Spleen (tissue), 11 donors: Measurements from ENCODE around the gene C7. TPM values are rescaled to one million over a fixed set of nuclear protein-coding genes. Genes with fewer than 3 reads are reported as not detected.

Experiments
- DNase-seq: peaks from one replicate; pipeline ENCODE4 v3.0.0-alpha.2; 2020
- H3K27ac ChIP-seq, 8 donors: fragments of 200-600 bp; sonication (generic) in 7 of 8; 1 replicate in 4 of 8; 2 replicates in 4 of 8; pipeline versions ENCODE4 v1.5.0 to v1.8.0; 2016 to 2021; ENCODE audit warnings: inconsistent platforms in 4 of 8, mild to moderate bottlenecking in 4 of 8, moderate library complexity in 1 of 8
- H3K27me3 ChIP-seq, 7 donors: fragments of 200-600 bp; sonication (generic) in 6 of 7; replicated peaks in 1 of 7; 1 replicate in 4 of 7; 2 replicates in 3 of 7; pipeline versions ENCODE4 v1.5.0 to v1.8.0; 2016 to 2021; ENCODE audit warnings: inconsistent platforms in 3 of 7, mild to moderate bottlenecking in 1 of 7
- H3K36me3 ChIP-seq, 6 donors: fragments of 200-600 bp; sonication (generic) in 5 of 6; 1 replicate in 4 of 6; 2 replicates in 2 of 6; pipeline versions ENCODE4 v1.5.0 to v1.8.0; 2016 to 2021; ENCODE audit warnings: inconsistent platforms in 2 of 6
- H3K4me1 ChIP-seq, 6 donors: fragments of 200-600 bp; sonication (generic) in 5 of 6; 1 replicate in 3 of 6; 2 replicates in 3 of 6; pipeline versions ENCODE4 v1.5.0 to v1.8.0; 2016 to 2021; ENCODE audit warnings: inconsistent platforms in 3 of 6
- H3K4me3 ChIP-seq, 8 donors: fragments of 200-600 bp; sonication (generic) in 7 of 8; 1 replicate in 4 of 8; 2 replicates in 4 of 8; pipeline versions ENCODE4 v1.5.0 to v1.8.0; 2016 to 2021; ENCODE audit warnings: inconsistent platforms in 4 of 8, mild to moderate bottlenecking in 4 of 8, moderate library complexity in 2 of 8
- H3K9me3 ChIP-seq, 8 donors: fragments of 200-600 bp; sonication (generic) in 7 of 8; 1 replicate in 4 of 8; 2 replicates in 4 of 8; pipeline versions ENCODE4 v1.5.0 to v1.8.0; 2016 to 2021; ENCODE audit warnings: inconsistent platforms in 4 of 8
- CTCF ChIP-seq, 11 experiments: fragments of 200-600 bp in 7 of 11; fragments of 450-650 bp in 4 of 11; sonication (generic) in 4 of 11; IDR thresholded peaks in 8 of 11; conservative IDR thresholded peaks in 3 of 11; 1 replicate in 7 of 11; 2 replicates in 4 of 11; pipeline versions ENCODE4 v1.4.0 to v1.8.0; 2016 to 2021; ENCODE audit warnings: antibody characterized with exemption in 11 of 11, inconsistent platforms in 4 of 11, mild to moderate bottlenecking in 1 of 11
- POLR2A ChIP-seq, 3 donors: fragments of 450-650 bp; IDR thresholded peaks; one replicate each; pipeline ENCODE4 v1.5.1; 2017; ENCODE audit warnings: antibody characterized with exemption in 3 of 3, mild to moderate bottlenecking in 1 of 3
- POLR2AphosphoS5 ChIP-seq, 3 donors: sonication (generic); formaldehyde crosslinking; IDR thresholded peaks; one replicate each; pipeline ENCODE4 v1.5.1; 2017; ENCODE audit warnings: antibody characterized with exemption in 3 of 3
- WGBS, 5 donors: extraction: QIAGEN DNeasy Blood & Tissue Kit in 3 of 5; methylation state at CpG; one replicate each; pipeline versions ENCODE4 v1.1.5 to v1.1.7; 2013 to 2018; 5-methylcytosine and 5-hydroxymethylcytosine counted together
- intact Hi-C: fragments of 100-400 bp; cut with DNase I; formaldehyde crosslinking; loops from one replicate; pipeline ENCODE4 v1.15.0; 2023; ENCODE audit warnings: low total_unique reads
- polyA plus RNA-seq, 3 donors: library from polyadenylated mRNA; stranded (reverse); fragments of 200-250 nt; gene quantifications; one replicate each; pipeline ENCODE4 v1.2.1, GENCODE V29; 2013
- total RNA-seq, 7 donors: library from RNA; depleted of rRNA in 3 of 7; stranded (reverse); fragments of >200 nt in 3 of 7; fragmentation: NEBNext Ultra II Directional in 4 of 7; extraction: Animal tissue kit (Norgen Biotek cat#: 25700) in 4 of 7; gene quantifications; one replicate each; pipeline versions ENCODE4 v1.1.0 to v1.2.1, GENCODE V29; 2016 to 2021
- donor health status: healthy with polysubstance abuse.
- donor health status: DM: no; HTN: no; CAD: no; lungs with moderate emphysema.
- donor health status: DM: no; HTN: no; CAD: no.
- donor health status: Bipolar disorder and iron deficiency.
- donor health status: healthy.
- donor health status: DM: no; HTN: no; CAD: no.
- donor health status: DM: yes; HTN: yes; CAD: no.

Gene C7
- total and polyA plus RNA-seq, 10 donors = 19.0 to 867 (median 168) TPM

GRCh38 chr5:40958811-40959210, 49.5 kb downstream of the C7 start:
- no peak overlapping the region for H3K27ac ChIP-seq

GRCh38 chr5:40960037-40960436, 50.7 kb downstream of the C7 start:
- no peaks in the 10 kb centered on the region for H3K27me3 ChIP-seq
- H3K27ac ChIP-seq = no peak overlapping the region
- H3K9me3 ChIP-seq = peaks cover 0 to 14% (median 4%) of the 10 kb centered on the region in 8 donors
- WGBS, 5 donors = 57 to 88% (median 80%) methylated on average over 1 of the region's 1 CpG
- H3K4me1 ChIP-seq = no peaks in the 10 kb centered on the region
- TF ChIP-seq POLR2AphosphoS5 (IDR thresholded peaks at IDR 0.05) = no peak
- TF ChIP-seq CTCF (IDR thresholded peaks at IDR 0.05 in 8 of 11, conservative IDR thresholded peaks at IDR 0.05 in 3 of 11) = no peak
- TF ChIP-seq POLR2A (IDR thresholded peaks at IDR 0.05) = no peak
- no peak for DNase-seq
- H3K4me3 ChIP-seq = no peak overlapping the region
- peaks cover 0 to 43% (median 0%) of the 10 kb centered on the region in 6 donors for H3K36me3 ChIP-seq
- intact Hi-C loops = no loop called here

More at GRCh38 chr5:40958811-40959210, 49.5 kb downstream of the C7 start:
- H3K36me3 ChIP-seq = peaks cover 0 to 38% (median 0%) of the 10 kb centered on the region in 6 donors
- TF ChIP-seq POLR2AphosphoS5 (IDR thresholded peaks at IDR 0.05) = no peak
- no peak for TF ChIP-seq CTCF (IDR thresholded peaks at IDR 0.05 in 8 of 11, conservative IDR thresholded peaks at IDR 0.05 in 3 of 11)
- TF ChIP-seq POLR2A (IDR thresholded peaks at IDR 0.05) = no peak
- H3K27me3 ChIP-seq = no peaks in the 10 kb centered on the region
- H3K4me1 ChIP-seq = no peaks in the 10 kb centered on the region
- 89 to 94% (median 91%) methylated on average over 5 of the region's 5 CpGs for WGBS, 5 donors
- intact Hi-C loops = no loop called here
- peaks cover 0 to 14% (median 4%) of the 10 kb centered on the region in 8 donors for H3K9me3 ChIP-seq
- DNase-seq = no peak
- no peak overlapping the region for H3K4me3 ChIP-seq

- Histone ChIP-seq H3K4me1 (no peaks in the 10 kb centered on the region), H3K4me3 (no peak overlapping the region), H3K27me3 (no peaks in the 10 kb centered on the region), H3K9me3 (peaks cover 0 to 14% (median 4%) of the 10 kb centered on the region in 8 donors), H3K27ac (no peak overlapping the region), H3K36me3 (peaks cover 0 to 61% (median 0%) of the 10 kb centered on the region in 6 donors)
- intact Hi-C loops = no loop called here
- DNase-seq = no peak
- WGBS, 5 donors = 63 to 89% (median 83%) methylated on average over 4 of the region's 4 CpGs
- TF ChIP-seq POLR2AphosphoS5 (IDR thresholded peaks at IDR 0.05) (no peak), CTCF (IDR thresholded peaks at IDR 0.05 in 8 of 11, conservative IDR thresholded peaks at IDR 0.05 in 3 of 11) (no peak), POLR2A (IDR thresholded peaks at IDR 0.05) (no peak)
Observed at GRCh38 chr5:40962207-40962955, 53.1 kb downstream of the C7 start.

GRCh38 chr5:40972434-40972833, 63.1 kb downstream of the C7 start:
- Histone ChIP-seq H3K36me3 (peaks cover 0 to 14% (median 0%) of the 10 kb centered on the region in 6 donors), H3K4me3 (no peak overlapping the region), H3K4me1 (no peaks in the 10 kb centered on the region), H3K27me3 (no peaks in the 10 kb centered on the region), H3K9me3 (peaks cover 0 to 5% (median 0%) of the 10 kb centered on the region in 8 donors), H3K27ac (no peak overlapping the region)
- DNase-seq = no peak
- WGBS, 5 donors = 71 to 93% (median 78%) methylated on average over 2 of the region's 2 CpGs
- no peak for TF ChIP-seq POLR2A (IDR thresholded peaks at IDR 0.05)
- TF ChIP-seq CTCF (IDR thresholded peaks at IDR 0.05 in 8 of 11, conservative IDR thresholded peaks at IDR 0.05 in 3 of 11) = no peak
- TF ChIP-seq POLR2AphosphoS5 (IDR thresholded peaks at IDR 0.05) = no peak
- intact Hi-C loops = no loop called here
